H1 (cell line): ENCODE data around the gene NDUFV1. TPM values are rescaled to one million over a fixed set of nuclear protein-coding genes. Genes with fewer than 3 reads are reported as not detected.
"Not testable (repeated sequence)": the region's sequence is repeated elsewhere in the genome, so short reads cannot be mapped to it uniquely, and the experiment has no call there.

Source experiments
- CTCF ChIA-PET: fragments of 300-600 bp; sonication (Branson Sonifier 250); formaldehyde crosslinking; loops from one replicate; lab custom pipeline; 2021; ENCODE audit not compliant: partially characterized antibody; lab: Charles Lee
- POLR2A ChIA-PET: fragments of 300-600 bp; sonication (Branson Sonifier 250); formaldehyde crosslinking; loops from one replicate; lab custom pipeline; 2021; ENCODE audit warnings: inconsistent platforms; ENCODE audit not compliant: partially characterized antibody; lab: Charles Lee
- DNase-seq, 2 experiments: peaks; one replicate each; pipeline versions ENCODE4 v3.0.0 to v3.0.0-alpha.2; 2010 to 2022; ENCODE audit warnings: low spot score in 2 of 2, low read depth in 1 of 2, mixed read lengths in 1 of 2
- FAIRE-seq: peaks from 2 replicates; lab custom pipeline; 2011; peaks lifted over from hg19 to GRCh38; lab: Jason Lieb, UNC
- H2AFZ ChIP-seq: 2 replicates; pipeline ENCODE4 v1.8.1; 2012; ENCODE audit warnings: low read length, inconsistent platforms
- H2AK5ac ChIP-seq: 2 replicates; pipeline ENCODE4 v1.6.1; 2013; ENCODE audit warnings: low read depth, low read length
- H2BK120ac ChIP-seq: replicated peaks from 2 replicates; pipeline ENCODE3; 2013; ENCODE audit warnings: low read depth, low read length, inconsistent platforms
- H2BK12ac ChIP-seq: 2 replicates; pipeline ENCODE4 v1.6.1; 2013; ENCODE audit warnings: low read depth, low read length
- H2BK15ac ChIP-seq: 2 replicates; pipeline ENCODE4 v1.6.1; 2013; ENCODE audit warnings: low read length
- H2BK20ac ChIP-seq: 2 replicates; pipeline ENCODE4 v1.6.1; 2013; ENCODE audit warnings: low read length
- H2BK5ac ChIP-seq: 2 replicates; pipeline ENCODE4 v1.6.1; 2013; ENCODE audit warnings: low read depth, low read length
- H3K14ac ChIP-seq: 2 replicates; pipeline ENCODE4 v1.6.1; 2013; ENCODE audit warnings: inconsistent platforms; ENCODE audit not compliant: insufficient read length
- H3K18ac ChIP-seq: 2 replicates; pipeline ENCODE4 v1.6.1; 2013; ENCODE audit warnings: low read length; ENCODE audit errors: extremely low read depth
- H3K23ac ChIP-seq: 2 replicates; pipeline ENCODE4 v1.6.1; 2013; ENCODE audit warnings: inconsistent platforms; ENCODE audit not compliant: insufficient read length
- H3K23me2 ChIP-seq: 2 replicates; pipeline ENCODE4 v1.6.1; 2013; ENCODE audit warnings: low read depth, low read length
- H3K27ac ChIP-seq: 2 replicates; pipeline ENCODE4 v1.6.1; 2011; ENCODE audit warnings: low read depth, low read length, inconsistent platforms
- H3K27me3 ChIP-seq, 4 experiments: replicated peaks in 1 of 4; 1 replicate in 1 of 4; 2 replicates in 3 of 4; pipeline versions ENCODE4 v1.6.1 to v1.8.1; 2011 to 2013; ENCODE audit warnings: low read length in 3 of 4, mild to moderate bottlenecking in 3 of 4, inconsistent platforms in 2 of 4, mixed read lengths in 2 of 4, moderate library complexity in 1 of 4; ENCODE audit not compliant: control insufficient read depth in 3 of 4, insufficient read depth in 3 of 4; ENCODE audit errors: extremely low read depth in 1 of 4
- H3K36me3 ChIP-seq, 4 experiments: 2 replicates each; pipeline versions ENCODE4 v1.6.1 to v1.8.1; 2011 to 2013; ENCODE audit warnings: mild to moderate bottlenecking in 4 of 4, low read length in 3 of 4, moderate library complexity in 2 of 4, control low read depth in 1 of 4, inconsistent platforms in 1 of 4; ENCODE audit not compliant: insufficient read depth in 4 of 4, control insufficient read depth in 2 of 4
- H3K4ac ChIP-seq: replicated peaks from 2 replicates; pipeline ENCODE3; 2013; ENCODE audit warnings: low read length, low read depth, mixed read lengths, inconsistent platforms; ENCODE audit not compliant: insufficient read length
- H3K4me1 ChIP-seq, 4 experiments: replicated peaks in 1 of 4; 1 replicate in 1 of 4; 2 replicates in 3 of 4; pipeline versions ENCODE4 v1.6.1 to v1.8.1; 2011 to 2013; ENCODE audit warnings: low read length in 3 of 4, inconsistent platforms in 2 of 4, mixed read lengths in 1 of 4; ENCODE audit not compliant: insufficient read depth in 4 of 4, control insufficient read depth in 3 of 4
- H3K4me2 ChIP-seq, 2 experiments: 2 replicates each; pipeline versions ENCODE4 v1.6.1 to v1.8.1; 2011 to 2013; ENCODE audit warnings: low read depth in 2 of 2, low read length in 2 of 2, control low read depth in 1 of 2, inconsistent platforms in 1 of 2, mild to moderate bottlenecking in 1 of 2; ENCODE audit not compliant: insufficient read depth in 1 of 2
- H3K4me3 ChIP-seq, 4 experiments: fragments of 200-600, 300-600 bp in 1 of 4; sonication (generic), shearing (Covaris generic), sonication (Bioruptor Twin) in 1 of 4; 2 replicates each; pipeline versions ENCODE4 v1.5.1 to v1.8.1; 2011 to 2016; ENCODE audit warnings: low read length in 4 of 4, low read depth in 3 of 4, control low read depth in 2 of 4, inconsistent platforms in 2 of 4, mild to moderate bottlenecking in 2 of 4, mixed read lengths in 1 of 4, moderate library complexity in 1 of 4; ENCODE audit not compliant: insufficient read depth in 2 of 4; ENCODE audit errors: extremely low read depth in 1 of 4
- H3K56ac ChIP-seq: replicated peaks from 2 replicates; pipeline ENCODE3; 2013; ENCODE audit warnings: low read depth, mild to moderate bottlenecking, mixed read lengths, low read length, inconsistent platforms; ENCODE audit not compliant: insufficient read length
- H3K79me1 ChIP-seq: 2 replicates; pipeline ENCODE4 v1.6.1; 2013; ENCODE audit warnings: low read depth, low read length, control low read depth
- H3K79me2 ChIP-seq, 2 experiments: 2 replicates each; pipeline versions ENCODE4 v1.6.1 to v1.8.1; 2012 to 2013; ENCODE audit warnings: low read length in 2 of 2, mild to moderate bottlenecking in 2 of 2, inconsistent platforms in 1 of 2; ENCODE audit not compliant: insufficient read depth in 2 of 2, control insufficient read depth in 1 of 2
- H3K9ac ChIP-seq, 4 experiments: replicated peaks in 1 of 4; 1 replicate in 1 of 4; 2 replicates in 3 of 4; pipeline versions ENCODE4 v1.6.1 to v1.8.1; 2011 to 2013; ENCODE audit warnings: low read depth in 3 of 4, low read length in 3 of 4, control low read depth in 2 of 4, mild to moderate bottlenecking in 2 of 4, moderate library complexity in 2 of 4, inconsistent platforms in 1 of 4; ENCODE audit errors: extremely low read depth in 1 of 4
- H3K9me3 ChIP-seq, 2 experiments: 2 replicates each; pipeline versions ENCODE4 v1.6.1 to v1.8.1; 2012 to 2013; ENCODE audit warnings: mild to moderate bottlenecking in 2 of 2, moderate library complexity in 2 of 2, control low read depth in 1 of 2, inconsistent platforms in 1 of 2, low read depth in 1 of 2, low read length in 1 of 2, mixed read lengths in 1 of 2; ENCODE audit not compliant: insufficient read depth in 2 of 2
- H4K20me1 ChIP-seq, 2 experiments: replicated peaks in 1 of 2; 2 replicates each; pipeline versions ENCODE3 to v1.8.1; 2011 to 2013; ENCODE audit warnings: inconsistent platforms in 2 of 2, low read length in 2 of 2, mild to moderate bottlenecking in 1 of 2; ENCODE audit not compliant: insufficient read depth in 2 of 2, control insufficient read depth in 1 of 2
- H4K5ac ChIP-seq: 2 replicates; pipeline ENCODE4 v1.6.1; 2013; ENCODE audit warnings: low read length, low read depth, mixed read lengths, inconsistent platforms; ENCODE audit not compliant: insufficient read length
- H4K8ac ChIP-seq: 2 replicates; pipeline ENCODE4 v1.8.0; 2013; ENCODE audit warnings: mild to moderate bottlenecking, moderate library complexity, low read length, inconsistent platforms; ENCODE audit not compliant: insufficient read depth; ENCODE audit errors: extremely low read depth
- H4K91ac ChIP-seq: replicated peaks from 2 replicates; pipeline ENCODE3; 2013; ENCODE audit warnings: low read length, mixed read lengths, inconsistent platforms; ENCODE audit not compliant: insufficient read length
- WGBS, 2 experiments: shearing (Covaris generic) in 1 of 2; methylation state at CpG; one replicate each; pipeline versions ENCODE4 v1.1.6 to v1.1.7; 2013 to 2015; ENCODE audit warnings: low lambda C conversion rate in 2 of 2, mixed read lengths in 2 of 2, inconsistent platforms in 1 of 2, low coverage in 1 of 2, missing lambda C conversion rate in 1 of 2; ENCODE audit not compliant: insufficient replicate concordance in 2 of 2, insufficient coverage in 1 of 2, insufficient read length in 1 of 2; ENCODE audit errors: extremely low coverage in 1 of 2, missing lambda C conversion rate in 1 of 2; 5-methylcytosine and 5-hydroxymethylcytosine counted together
- polyA plus RNA-seq, 7 experiments: library from polyadenylated mRNA; depleted of rRNA in 3 of 7; stranded (reverse) in 5 of 7; unstranded in 2 of 7; fragments of >200 nt in 5 of 7; fragments of 200-250 nt in 2 of 7; gene quantifications; 1 replicate in 5 of 7; 2 replicates in 1 of 7; 4 replicates in 1 of 7; pipeline versions ENCODE4 v1.2.1 to v1.2.3, GENCODE V29; 2011 to 2013; ENCODE audit warnings: missing spikeins in 2 of 7, mixed read lengths in 2 of 7
- total RNA-seq: library from RNA; stranded (reverse); fragmentation: NEBNext Ultra II Directional; extraction: Animal tissue kit (Norgen Biotek cat#: 25700); gene quantifications from 2 replicates; pipeline ENCODE4 v1.2.1, GENCODE V29; 2021

Gene NDUFV1
- total and polyA plus RNA-seq, 2 of the 8 experiments (the other 6 are each of a cell fraction or from before 2014, with no cell fraction given), result 125 to 131 TPM

- ChIA-PET POLR2A (interaction anchor here (1.3 kb wide), 1 partner anchor 30 kb away, joined by 5 read pairs; the partner anchor contains the start of gene NUDT8), CTCF (interaction anchor here (0.6 to 6.0 kb wide), 18 partner anchors 8 to 334 kb away, joined by 3 to 74 read pairs (median 7); partner anchors contain the start of genes ACY3, ALDH3B2, NUDT8 and TBX10)
- not testable (repeated sequence) for H2BK15ac ChIP-seq, H3K23me2 ChIP-seq, H3K27ac ChIP-seq, H2AK5ac ChIP-seq, H3K36me3 ChIP-seq, H2BK12ac ChIP-seq, H4K91ac ChIP-seq, H2BK5ac ChIP-seq, H4K5ac ChIP-seq, H3K79me1 ChIP-seq, H3K27me3 ChIP-seq, H2AFZ ChIP-seq, H2BK20ac ChIP-seq, H3K4me2 ChIP-seq, H3K4ac ChIP-seq, H4K20me1 ChIP-seq, H3K14ac ChIP-seq, H3K9ac ChIP-seq, H3K4me3 ChIP-seq, H3K4me1 ChIP-seq, FAIRE-seq, H3K18ac ChIP-seq, H2BK120ac ChIP-seq, H3K79me2 ChIP-seq, DNase-seq, H3K23ac ChIP-seq, H4K8ac ChIP-seq, H3K56ac ChIP-seq
- H3K9me3 ChIP-seq, result peaks cover 22 to 25% of the 10 kb centered on the region in 2 experiments
- 77% methylated on average over 5 of the region's 5 CpGs; no CpG with 5 or more reads in 1 of the 2 experiments for WGBS, 2 experiments
Measured at GRCh38 chr11:67659651-67660165, 53.0 kb downstream of the NDUFV1 start.

- H3K4me2 ChIP-seq, H3K36me3 ChIP-seq, H2AK5ac ChIP-seq, H3K9ac ChIP-seq, H2BK5ac ChIP-seq, H4K20me1 ChIP-seq, H3K4me1 ChIP-seq, H2BK15ac ChIP-seq, DNase-seq, FAIRE-seq, H3K4ac ChIP-seq, H3K23ac ChIP-seq, H3K4me3 ChIP-seq, H3K14ac ChIP-seq, H4K8ac ChIP-seq, H3K27ac ChIP-seq, H3K79me2 ChIP-seq, H4K91ac ChIP-seq, H3K56ac ChIP-seq, POLR2A ChIA-PET, H2AFZ ChIP-seq, H3K79me1 ChIP-seq, H3K27me3 ChIP-seq, H3K23me2 ChIP-seq, H2BK20ac ChIP-seq, H2BK12ac ChIP-seq, H2BK120ac ChIP-seq, H3K18ac ChIP-seq, H4K5ac ChIP-seq: not testable (repeated sequence)
- peaks cover 20 to 22% of the 10 kb centered on the region in 2 experiments for H3K9me3 ChIP-seq
- CTCF ChIA-PET, result interaction anchor here (0.7 to 6.0 kb wide), 6 partner anchors 13 to 333 kb away, joined by 3 to 74 read pairs (median 6); partner anchors contain the start of genes ACY3 and TBX10
- 91% methylated on average over 5 of the region's 5 CpGs; no CpG with 5 or more reads in 1 of the 2 experiments for WGBS, 2 experiments
Measured at GRCh38 chr11:67660752-67661151, 54.0 kb downstream of the NDUFV1 start.
